Neural progenitor cell (in vitro differentiated cells): ENCODE results near the gene POR. TPM values are rescaled to one million over a fixed set of nuclear protein-coding genes. Genes with fewer than 3 reads are reported as not detected.

ENCODE experiments used
- DNase-seq: peaks from one replicate; pipeline ENCODE4 v3.0.0-alpha.2; 2016; ENCODE audit warnings: low spot score
- H2AFZ ChIP-seq: fragments of 200-600 bp; sonication (generic); replicated peaks from 2 replicates; pipeline ENCODE4 v1.6.1; 2016; ENCODE audit warnings: antibody characterized with exemption
- H3F3A ChIP-seq: fragments of 200-600 bp; sonication (generic); 2 replicates; pipeline ENCODE4 v1.6.1; 2016; ENCODE audit warnings: antibody characterized with exemption, low read depth
- H3K27ac ChIP-seq: fragments of 200-600 bp; sonication (generic); 2 replicates; pipeline ENCODE4 v1.5.1; 2016; ENCODE audit warnings: mild to moderate bottlenecking
- H3K27me3 ChIP-seq: fragments of 200-600 bp; sonication (generic); 2 replicates; pipeline ENCODE4 v1.6.1; 2016; ENCODE audit warnings: mild to moderate bottlenecking, moderate library complexity
- H3K36me3 ChIP-seq: fragments of 200-600 bp; sonication (generic); 2 replicates; pipeline ENCODE4 v1.5.1; 2016
- H3K4me1 ChIP-seq: fragments of 200-600 bp; sonication (generic); 2 replicates; pipeline ENCODE4 v1.6.1; 2016; ENCODE audit warnings: mixed run types
- H3K4me2 ChIP-seq: fragments of 200-600 bp; sonication (generic); 2 replicates; pipeline ENCODE4 v1.6.1; 2016
- H3K4me3 ChIP-seq: fragments of 200-600 bp; sonication (generic); 2 replicates; pipeline ENCODE4 v1.5.1; 2016
- H3K79me2 ChIP-seq: fragments of 200-600 bp; sonication (generic); 2 replicates; pipeline ENCODE4 v1.6.1; 2016; ENCODE audit warnings: low read depth
- H3K9ac ChIP-seq: fragments of 200-600 bp; sonication (generic); 2 replicates; pipeline ENCODE4 v1.6.1; 2016
- H3K9me3 ChIP-seq: fragments of 200-600 bp; sonication (generic); 2 replicates; pipeline ENCODE4 v1.5.1; 2016; ENCODE audit warnings: low read depth
- H4K20me1 ChIP-seq: fragments of 200-600 bp; sonication (generic); 2 replicates; pipeline ENCODE4 v1.6.1; 2016; ENCODE audit warnings: low read depth
- H3K27ac Mint-ChIP-seq: 3 replicates; pipeline ENCODE4 v1.8.0; 2021; ENCODE audit warnings: mixed read lengths
- H3K27me3 Mint-ChIP-seq: 2 replicates; pipeline ENCODE4 v1.8.0; 2022; ENCODE audit warnings: low read depth, mild to moderate bottlenecking, inconsistent platforms, moderate library complexity, mixed read lengths; ENCODE audit not compliant: insufficient read depth
- H3K36me3 Mint-ChIP-seq: 3 replicates; pipeline ENCODE4 v1.8.0; 2021; ENCODE audit warnings: mixed read lengths
- H3K4me1 Mint-ChIP-seq: 3 replicates; pipeline ENCODE4 v1.8.0; 2021; ENCODE audit warnings: mixed read lengths
- H3K4me3 Mint-ChIP-seq: 3 replicates; pipeline ENCODE4 v1.8.0; 2021; ENCODE audit warnings: mild to moderate bottlenecking, moderate library complexity, mixed read lengths
- H3K9me3 Mint-ChIP-seq: 3 replicates; pipeline ENCODE4 v1.8.0; 2020; ENCODE audit warnings: mixed read lengths
- CTCF ChIP-seq: fragments of 200-600 bp; sonication (generic); IDR thresholded peaks from 2 replicates; pipeline ENCODE4 v1.5.1; 2017; ENCODE audit warnings: antibody characterized with exemption, mild to moderate bottlenecking
- EZH2 ChIP-seq: fragments of 200-600 bp; sonication (generic); IDR thresholded peaks from 2 replicates; pipeline ENCODE4 v1.6.1; 2017; ENCODE audit warnings: antibody characterized with exemption, mild to moderate bottlenecking, moderate library complexity
- EZH2phosphoT487 ChIP-seq: fragments of 200-600 bp; sonication (generic); IDR thresholded peaks from 2 replicates; pipeline ENCODE4 v1.6.1; 2017; ENCODE audit warnings: antibody characterized with exemption
- total RNA-seq: library from RNA; depleted of rRNA; stranded (reverse); fragments of >200 nt; gene quantifications from 2 replicates; pipeline ENCODE4 v1.2.3, GENCODE V29; 2015; ENCODE audit warnings: low replicate concordance

The POR gene
- total RNA-seq, 1 donor from 2014 or later, result 38.6 TPM

- no peak for DNase-seq
- H4K20me1 ChIP-seq, result peaks cover 6% of the 10 kb centered on the region
- peaks cover 27% of the 10 kb centered on the region for H3K4me1 ChIP-seq
- no peaks in the 10 kb centered on the region for H3K36me3 ChIP-seq
- H3K9ac ChIP-seq, result no peak overlapping the region
- no peaks in the 10 kb centered on the region for H3K9me3 Mint-ChIP-seq
- peaks cover 32% of the 10 kb centered on the region for H3K4me1 Mint-ChIP-seq
- peaks cover 16% of the 10 kb centered on the region for H3K27me3 Mint-ChIP-seq
- H3K4me3 ChIP-seq, result no peak overlapping the region
- peak overlapping the region; percentile 52 for H3K4me2 ChIP-seq
- H3K79me2 ChIP-seq, result no peaks in the 10 kb centered on the region
- no peak overlapping the region for H2AFZ ChIP-seq
- H3K4me3 Mint-ChIP-seq, result no peak overlapping the region
- H3K9me3 ChIP-seq, result no peaks in the 10 kb centered on the region
- H3K36me3 Mint-ChIP-seq, result peaks cover 19% of the 10 kb centered on the region
- no peak overlapping the region for H3K27ac ChIP-seq
- H3F3A ChIP-seq, result peaks cover 28% of the 10 kb centered on the region
- H3K27ac Mint-ChIP-seq, result no peak overlapping the region
- H3K27me3 ChIP-seq, result no peaks in the 10 kb centered on the region
- TF ChIP-seq CTCF, result no peak
- no peak for TF ChIP-seq EZH2
- TF ChIP-seq EZH2phosphoT487, result no peak
Observed at GRCh38 chr7:75991531-75992082, 76.7 kb downstream of the POR start.

GRCh38 chr7:75992083-75992755, 77.3 kb downstream of the POR start:
- Histone ChIP-seq H3K36me3 (no peaks in the 10 kb centered on the region), H3K9ac (no peak overlapping the region), H3K79me2 (no peaks in the 10 kb centered on the region), H3K9me3 (no peaks in the 10 kb centered on the region), H3K4me2 (no peak overlapping the region), H3K4me3 (no peak overlapping the region), H3F3A (peaks cover 28% of the 10 kb centered on the region), H3K27ac (no peak overlapping the region), H3K4me1 (peaks cover 27% of the 10 kb centered on the region), H2AFZ (no peak overlapping the region), H4K20me1 (peaks cover 6% of the 10 kb centered on the region), H3K27me3 (no peaks in the 10 kb centered on the region)
- Mint-ChIP-seq H3K4me1 (peaks cover 32% of the 10 kb centered on the region), H3K27me3 (peaks cover 16% of the 10 kb centered on the region), H3K4me3 (no peak overlapping the region), H3K36me3 (peaks cover 19% of the 10 kb centered on the region), H3K9me3 (no peaks in the 10 kb centered on the region), H3K27ac (no peak overlapping the region)
- DNase-seq, result no peak
- TF ChIP-seq EZH2 (no peak), EZH2phosphoT487 (no peak), CTCF (no peak)

- peaks cover 27% of the 10 kb centered on the region for H3K4me1 ChIP-seq
- Mint-ChIP-seq H3K4me1 (peaks cover 32% of the 10 kb centered on the region), H3K27ac (no peak overlapping the region), H3K27me3 (peaks cover 19% of the 10 kb centered on the region), H3K4me3 (peak overlapping the region; percentile 83), H3K36me3 (peaks cover 24% of the 10 kb centered on the region), H3K9me3 (peaks cover 2% of the 10 kb centered on the region)
- peak overlapping the region; percentile 20 for H2AFZ ChIP-seq
- H3K4me2 ChIP-seq, result peak overlapping the region; percentile 92
- H3F3A ChIP-seq, result peaks cover 28% of the 10 kb centered on the region
- H4K20me1 ChIP-seq, result peaks cover 6% of the 10 kb centered on the region
- no peaks in the 10 kb centered on the region for H3K36me3 ChIP-seq
- TF ChIP-seq CTCF (no peak), EZH2 (no peak), EZH2phosphoT487 (no peak)
- no peaks in the 10 kb centered on the region for H3K9me3 ChIP-seq
- H3K27me3 ChIP-seq, result no peaks in the 10 kb centered on the region
- peak; percentile 88 for DNase-seq
- H3K4me3 ChIP-seq, result peak overlapping the region; percentile 68
- no peaks in the 10 kb centered on the region for H3K79me2 ChIP-seq
- no peak overlapping the region for H3K27ac ChIP-seq
- H3K9ac ChIP-seq, result no peak overlapping the region
Observed at GRCh38 chr7:75993689-75994387, 78.9 kb downstream of the POR start.
